A673 (cell line): ENCODE data around the gene SEC31A. TPM values are rescaled to one million over a fixed set of nuclear protein-coding genes. Genes with fewer than 3 reads are reported as not detected.

Experiments used
- BruUV-seq: library from RNA; stranded (reverse); fragments of 400-500 nt; replicated peaks from 2 replicates; lab custom pipeline; 2021; lab: Mats Ljungman, UMichigan
- CTCF ChIA-PET: fragments of 300-600 bp; sonication (Branson Sonifier 250); formaldehyde crosslinking; loops from one replicate; lab custom pipeline; 2022; ENCODE audit warnings: antibody characterized with exemption; lab: Charles Lee
- POLR2A ChIA-PET: fragments of 300-600 bp; sonication (Branson Sonifier 250); formaldehyde crosslinking; loops from one replicate; lab custom pipeline; 2022; ENCODE audit warnings: antibody characterized with exemption; ENCODE audit not compliant: low non-redundant PET; lab: Charles Lee
- DNase-seq: peaks from one replicate; pipeline ENCODE4 v3.0.0-alpha.2; 2015; ENCODE audit warnings: low spot score
- H3K27ac ChIP-seq: fragments of 200-600 bp; sonication (generic); 2 replicates; pipeline ENCODE4 v1.5.1; 2016; ENCODE audit warnings: mixed run types, low read depth, mild to moderate bottlenecking, mixed read lengths, antibody characterized with exemption, low read length; ENCODE audit not compliant: poor library complexity, severe bottlenecking
- H3K27me3 ChIP-seq: fragments of 200-600 bp; sonication (generic); replicated peaks from 2 replicates; pipeline ENCODE4 v1.6.1; 2017; ENCODE audit warnings: mixed run types, low read depth, mild to moderate bottlenecking, mixed read lengths, antibody characterized with exemption, low read length; ENCODE audit not compliant: insufficient read depth, poor library complexity
- H3K36me3 ChIP-seq: fragments of 200-600 bp; sonication (generic); 2 replicates; pipeline ENCODE4 v1.6.1; 2016; ENCODE audit warnings: mixed run types, mild to moderate bottlenecking, mixed read lengths, antibody characterized with exemption, low read length; ENCODE audit not compliant: insufficient read depth, poor library complexity, severe bottlenecking
- H3K4me1 ChIP-seq: fragments of 200-600 bp; sonication (generic); 2 replicates; pipeline ENCODE4 v1.6.1; 2017; ENCODE audit warnings: mixed run types, mild to moderate bottlenecking, mixed read lengths, antibody characterized with exemption, low read length; ENCODE audit not compliant: insufficient read depth, poor library complexity, severe bottlenecking
- H3K4me3 ChIP-seq: fragments of 200-600 bp; sonication (generic); 2 replicates; pipeline ENCODE4 v1.5.1; 2016; ENCODE audit warnings: low read depth, mixed run types, mild to moderate bottlenecking, mixed read lengths, low read length; ENCODE audit not compliant: poor library complexity, severe bottlenecking
- H3K9me3 ChIP-seq: fragments of 200-600 bp; sonication (generic); 2 replicates; pipeline ENCODE4 v1.6.1; 2016; ENCODE audit warnings: mixed run types, low read depth, mild to moderate bottlenecking, mixed read lengths, antibody characterized with exemption, low read length; ENCODE audit not compliant: poor library complexity, severe bottlenecking
- EZH2 ChIP-seq: fragments of 200-600 bp; sonication (generic); IDR thresholded peaks from 2 replicates; pipeline ENCODE4 v1.6.1; 2017; ENCODE audit warnings: borderline replicate concordance, low read depth, mild to moderate bottlenecking, mixed read lengths, antibody characterized with exemption, low read length; ENCODE audit not compliant: poor library complexity, severe bottlenecking
- intact Hi-C: fragments of 100-400 bp; cut with micrococcal nuclease; formaldehyde crosslinking; loops from one replicate; pipeline ENCODE4 v1.10.0; 2022; ENCODE audit not compliant: unreplicated experiment
- total RNA-seq: library from RNA; stranded (reverse); gene quantifications from 2 replicates; pipeline ENCODE4 v1.2.3, GENCODE V29; 2021
- TF ChIP-seq, protein P1 (sequence below): fragments of 300-800, 200-600 bp; sonication (generic); conservative IDR thresholded peaks from 2 replicates; pipeline ENCODE4 v1.5.1; 2017; ENCODE audit warnings: low read depth, mild to moderate bottlenecking, antibody characterized with exemption, low read length, moderate library complexity, mixed read lengths

Gene SEC31A
- total RNA-seq, 1 experiment from 2014 or later = 96.9 TPM

DNA sequence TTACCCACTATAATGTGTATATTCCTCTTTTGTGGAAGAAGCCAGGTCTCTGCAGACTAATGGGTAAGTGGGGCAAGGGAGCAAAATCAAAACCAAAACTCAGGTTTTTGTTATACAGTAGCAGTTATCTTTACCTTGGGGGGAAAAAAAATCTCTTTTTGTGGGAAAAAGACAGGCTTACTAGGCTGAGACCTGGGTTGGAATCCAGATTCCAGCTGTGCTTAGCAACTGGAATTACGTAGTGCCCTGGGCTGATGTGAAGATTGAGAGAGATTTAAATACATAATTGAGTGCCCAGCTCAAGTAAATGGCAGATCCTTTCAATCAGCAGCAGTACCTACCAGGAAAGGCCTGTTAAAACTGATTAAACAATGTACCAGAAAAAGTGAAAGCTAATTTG, 76.9 kb downstream of the SEC31A start:
- Histone ChIP-seq H3K4me3 (no peak overlapping the region), H3K36me3 (no peaks in the 10 kb centered on the region), H3K4me1 (peaks cover 44% of the 10 kb centered on the region), H3K9me3 (no peaks in the 10 kb centered on the region), H3K27me3 (no peaks in the 10 kb centered on the region), H3K27ac (no peak overlapping the region)
- DNase-seq = no peak
- TF ChIP-seq EZH2 = no peak
- TF ChIP-seq, protein P1, sequence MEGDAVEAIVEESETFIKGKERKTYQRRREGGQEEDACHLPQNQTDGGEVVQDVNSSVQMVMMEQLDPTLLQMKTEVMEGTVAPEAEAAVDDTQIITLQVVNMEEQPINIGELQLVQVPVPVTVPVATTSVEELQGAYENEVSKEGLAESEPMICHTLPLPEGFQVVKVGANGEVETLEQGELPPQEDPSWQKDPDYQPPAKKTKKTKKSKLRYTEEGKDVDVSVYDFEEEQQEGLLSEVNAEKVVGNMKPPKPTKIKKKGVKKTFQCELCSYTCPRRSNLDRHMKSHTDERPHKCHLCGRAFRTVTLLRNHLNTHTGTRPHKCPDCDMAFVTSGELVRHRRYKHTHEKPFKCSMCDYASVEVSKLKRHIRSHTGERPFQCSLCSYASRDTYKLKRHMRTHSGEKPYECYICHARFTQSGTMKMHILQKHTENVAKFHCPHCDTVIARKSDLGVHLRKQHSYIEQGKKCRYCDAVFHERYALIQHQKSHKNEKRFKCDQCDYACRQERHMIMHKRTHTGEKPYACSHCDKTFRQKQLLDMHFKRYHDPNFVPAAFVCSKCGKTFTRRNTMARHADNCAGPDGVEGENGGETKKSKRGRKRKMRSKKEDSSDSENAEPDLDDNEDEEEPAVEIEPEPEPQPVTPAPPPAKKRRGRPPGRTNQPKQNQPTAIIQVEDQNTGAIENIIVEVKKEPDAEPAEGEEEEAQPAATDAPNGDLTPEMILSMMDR = no peak
- ChIA-PET CTCF (no interaction called here), POLR2A (no interaction called here)
- BruUV-seq = no TSS peak
- intact Hi-C loops = loop anchor here (10.0 kb wide), 1 partner anchor 89 kb away; no protein-coding TSS in a partner anchor

DNA sequence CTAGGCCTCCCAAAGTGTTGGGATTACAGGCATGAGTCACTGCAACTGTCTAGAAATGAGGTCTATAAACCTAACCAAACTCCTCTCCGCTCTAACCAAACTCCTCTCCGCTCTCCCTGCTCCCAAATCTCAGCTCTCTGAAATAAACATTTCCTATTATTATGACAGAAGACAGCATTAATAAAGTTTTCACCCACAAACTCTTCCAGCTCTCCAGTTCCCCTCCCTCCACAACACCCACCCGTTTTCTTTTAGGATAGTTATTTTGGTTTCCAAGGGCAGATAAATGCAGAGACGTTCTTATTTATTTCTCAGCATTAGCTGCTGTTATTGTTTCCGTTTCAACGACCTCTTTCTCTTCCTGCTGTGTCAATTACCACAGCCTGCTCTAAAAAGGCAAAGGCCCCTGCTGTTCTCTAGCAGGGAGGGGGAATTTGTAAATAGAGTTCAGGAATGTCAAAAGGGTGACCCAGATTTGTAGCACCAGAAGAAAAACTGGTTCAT, 79.1 kb downstream of the SEC31A start:
- peaks cover 32% of the 10 kb centered on the region for H3K4me1 ChIP-seq
- CTCF ChIA-PET = no interaction called here
- no peaks in the 10 kb centered on the region for H3K36me3 ChIP-seq
- no peaks in the 10 kb centered on the region for H3K27me3 ChIP-seq
- TF ChIP-seq EZH2 = no peak
- TF ChIP-seq, protein P1 = no peak
- BruUV-seq = no TSS peak
- H3K27ac ChIP-seq = no peak overlapping the region
- POLR2A ChIA-PET = no interaction called here
- DNase-seq = peak; percentile 90
- intact Hi-C loops = loop anchor here (10.0 kb wide), 1 partner anchor 87 kb away; no protein-coding TSS in a partner anchor
- H3K9me3 ChIP-seq = no peaks in the 10 kb centered on the region
- no peak overlapping the region for H3K4me3 ChIP-seq

DNA sequence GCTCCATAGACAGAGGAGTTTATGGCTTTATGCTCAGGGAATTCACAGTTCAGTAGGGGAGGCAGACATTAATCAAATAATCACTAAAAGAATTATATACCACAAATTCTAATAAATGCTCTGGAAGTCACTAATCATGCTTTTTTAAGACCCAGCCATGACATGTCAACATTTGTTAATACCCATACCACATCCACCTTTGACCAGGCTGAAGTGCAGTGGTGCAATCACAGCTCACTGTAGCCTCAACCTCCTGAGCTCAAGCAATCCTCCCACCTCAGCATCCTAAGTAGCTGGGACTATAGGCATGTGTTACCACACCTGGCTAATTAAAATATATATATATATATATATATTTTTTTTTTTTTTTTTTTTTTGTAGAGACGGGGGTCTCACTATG, 79.6 kb downstream of the SEC31A start:
- ChIA-PET CTCF (no interaction called here), POLR2A (no interaction called here)
- intact Hi-C loops = loop anchor here (10.0 kb wide), 1 partner anchor 87 kb away; no protein-coding TSS in a partner anchor
- H3K27ac ChIP-seq = no peak overlapping the region
- no peaks in the 10 kb centered on the region for H3K27me3 ChIP-seq
- H3K4me1 ChIP-seq = peaks cover 32% of the 10 kb centered on the region
- H3K36me3 ChIP-seq = no peaks in the 10 kb centered on the region
- no peak for DNase-seq
- BruUV-seq = no TSS peak
- no peak for TF ChIP-seq EZH2
- TF ChIP-seq, protein P1 = no peak
- H3K4me3 ChIP-seq = no peak overlapping the region
- H3K9me3 ChIP-seq = no peaks in the 10 kb centered on the region
